HL-60 (cell line): ENCODE measurements around the gene SPSB4.

ENCODE experiments used
- GABPA ChIP-seq: IDR thresholded peaks from 2 replicates; pipeline ENCODE4 v1.6.1; 2012; ENCODE audit warnings: low read depth
- POLR2AphosphoS5 ChIP-seq: IDR thresholded peaks from 2 replicates; pipeline ENCODE4 v1.6.1; 2012; ENCODE audit warnings: low read depth
- TF ChIP-seq, protein P1 (sequence below): IDR thresholded peaks from one replicate; pipeline ENCODE4 v1.5.1; 2011; ENCODE audit warnings: low read length, control low read depth, inconsistent platforms; ENCODE audit not compliant: insufficient read depth

GRCh38 chr3:141067206-141067974, 16.2 kb downstream of the SPSB4 start:
- TF ChIP-seq, protein P1, sequence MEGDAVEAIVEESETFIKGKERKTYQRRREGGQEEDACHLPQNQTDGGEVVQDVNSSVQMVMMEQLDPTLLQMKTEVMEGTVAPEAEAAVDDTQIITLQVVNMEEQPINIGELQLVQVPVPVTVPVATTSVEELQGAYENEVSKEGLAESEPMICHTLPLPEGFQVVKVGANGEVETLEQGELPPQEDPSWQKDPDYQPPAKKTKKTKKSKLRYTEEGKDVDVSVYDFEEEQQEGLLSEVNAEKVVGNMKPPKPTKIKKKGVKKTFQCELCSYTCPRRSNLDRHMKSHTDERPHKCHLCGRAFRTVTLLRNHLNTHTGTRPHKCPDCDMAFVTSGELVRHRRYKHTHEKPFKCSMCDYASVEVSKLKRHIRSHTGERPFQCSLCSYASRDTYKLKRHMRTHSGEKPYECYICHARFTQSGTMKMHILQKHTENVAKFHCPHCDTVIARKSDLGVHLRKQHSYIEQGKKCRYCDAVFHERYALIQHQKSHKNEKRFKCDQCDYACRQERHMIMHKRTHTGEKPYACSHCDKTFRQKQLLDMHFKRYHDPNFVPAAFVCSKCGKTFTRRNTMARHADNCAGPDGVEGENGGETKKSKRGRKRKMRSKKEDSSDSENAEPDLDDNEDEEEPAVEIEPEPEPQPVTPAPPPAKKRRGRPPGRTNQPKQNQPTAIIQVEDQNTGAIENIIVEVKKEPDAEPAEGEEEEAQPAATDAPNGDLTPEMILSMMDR = no peak
- TF ChIP-seq POLR2AphosphoS5 (no peak), GABPA (no peak)
